ELR (cell line): Measurements from ENCODE around the gene KCNH1.
"Not testable (repeated sequence)": the region's sequence is repeated elsewhere in the genome, so short reads cannot be mapped to it uniquely, and the experiment has no call there.

ENCODE experiments used
- DNase-seq: peaks from one replicate; pipeline ENCODE4 v3.0.0-alpha.2; 2015; ENCODE audit warnings: low read depth

KCNH1 gene

DNA sequence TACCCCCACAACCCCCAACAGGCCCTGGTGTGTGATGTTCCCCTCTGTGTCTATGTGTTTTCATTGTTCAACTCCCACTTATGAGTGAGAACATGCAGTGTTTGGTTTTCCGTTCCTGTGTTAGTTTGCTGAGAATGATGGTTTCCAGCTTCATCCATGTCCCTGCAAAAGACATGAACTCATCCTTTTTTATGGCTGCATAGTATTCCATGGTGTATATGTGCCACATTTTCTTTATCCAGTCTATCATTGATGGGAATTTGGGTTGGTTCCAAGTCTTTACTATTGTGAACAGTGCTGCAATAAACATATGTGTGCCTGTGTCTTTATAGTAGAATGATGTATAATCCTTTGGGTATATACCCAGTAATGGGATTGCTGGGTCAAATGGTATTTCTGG is 122.8 kb downstream of the KCNH1 start:
- DNase-seq, result not testable (repeated sequence)

- DNase-seq, result no peak
Observed at GRCh38 chr1:211009944-211010343, 124.0 kb downstream of the KCNH1 start.

- DNase-seq, result no peak
Observed at GRCh38 chr1:211007830-211008229, 126.1 kb downstream of the KCNH1 start.

GRCh38 chr1:210995931-210996330 is 138.0 kb downstream of the KCNH1 start:
- not testable (repeated sequence) for DNase-seq

- no peak for DNase-seq
Observed at GRCh38 chr1:210992837-210993236, 141.1 kb downstream of the KCNH1 start.

GRCh38 chr1:210989905-210990304 is 144.0 kb downstream of the KCNH1 start:
- DNase-seq, result no peak

DNA sequence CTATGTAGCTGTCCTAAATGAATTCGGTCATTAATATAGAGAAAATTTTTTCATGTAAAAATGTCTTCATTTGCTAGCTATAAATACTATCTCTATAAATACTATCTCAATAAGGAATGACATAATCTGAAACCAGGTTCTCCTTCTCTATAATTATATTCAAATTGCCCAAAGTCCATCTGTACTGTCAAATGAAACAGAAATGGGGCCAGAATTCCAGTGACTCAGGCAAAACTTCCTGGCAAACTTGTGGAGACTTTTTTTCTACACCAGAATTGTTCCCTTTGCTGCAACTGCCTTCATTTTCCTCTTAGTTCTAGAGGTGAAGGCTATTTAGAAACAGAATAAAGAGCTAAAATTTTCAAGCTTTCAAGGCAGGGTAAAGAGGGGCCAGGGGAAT is 152.5 kb downstream of the KCNH1 start:
- DNase-seq, result no peak

DNA sequence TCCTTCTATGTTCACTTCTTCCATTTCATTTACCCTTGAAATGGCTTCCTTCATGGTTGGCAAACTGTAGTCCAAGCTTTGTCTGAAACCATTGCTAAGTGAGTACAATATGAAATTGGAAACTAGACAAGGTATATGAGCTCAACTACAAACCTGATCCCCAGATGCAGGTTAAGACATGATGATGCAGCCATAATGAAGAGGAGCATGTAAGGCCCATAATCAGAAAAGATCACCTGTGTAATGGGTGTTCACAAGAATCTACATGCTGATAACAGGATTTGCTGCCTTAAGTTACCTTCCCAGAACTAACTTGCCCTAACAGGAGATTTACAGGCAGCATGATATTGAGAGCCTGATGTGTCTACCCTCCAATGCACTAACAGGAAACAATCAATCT is 153.9 kb downstream of the KCNH1 start:
- no peak for DNase-seq

DNA sequence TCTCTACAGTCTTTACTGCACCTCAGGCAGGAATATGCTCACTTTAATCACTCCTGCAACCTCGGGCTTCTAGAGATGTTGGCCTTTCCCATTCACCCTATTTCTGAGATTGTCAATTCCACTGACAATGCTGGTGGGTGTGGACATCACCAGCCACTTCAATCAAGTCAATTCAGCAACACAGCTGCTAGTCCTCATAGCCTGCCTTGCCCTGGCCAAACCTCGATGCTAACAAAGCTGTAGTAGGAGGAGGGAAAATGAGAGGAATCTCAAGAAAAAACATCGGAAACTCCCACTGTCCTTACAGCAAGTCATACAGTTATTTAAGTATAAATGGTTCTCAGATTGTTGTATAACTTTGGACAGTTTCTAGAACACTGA is 155.0 kb downstream of the KCNH1 start:
- no peak for DNase-seq

DNA sequence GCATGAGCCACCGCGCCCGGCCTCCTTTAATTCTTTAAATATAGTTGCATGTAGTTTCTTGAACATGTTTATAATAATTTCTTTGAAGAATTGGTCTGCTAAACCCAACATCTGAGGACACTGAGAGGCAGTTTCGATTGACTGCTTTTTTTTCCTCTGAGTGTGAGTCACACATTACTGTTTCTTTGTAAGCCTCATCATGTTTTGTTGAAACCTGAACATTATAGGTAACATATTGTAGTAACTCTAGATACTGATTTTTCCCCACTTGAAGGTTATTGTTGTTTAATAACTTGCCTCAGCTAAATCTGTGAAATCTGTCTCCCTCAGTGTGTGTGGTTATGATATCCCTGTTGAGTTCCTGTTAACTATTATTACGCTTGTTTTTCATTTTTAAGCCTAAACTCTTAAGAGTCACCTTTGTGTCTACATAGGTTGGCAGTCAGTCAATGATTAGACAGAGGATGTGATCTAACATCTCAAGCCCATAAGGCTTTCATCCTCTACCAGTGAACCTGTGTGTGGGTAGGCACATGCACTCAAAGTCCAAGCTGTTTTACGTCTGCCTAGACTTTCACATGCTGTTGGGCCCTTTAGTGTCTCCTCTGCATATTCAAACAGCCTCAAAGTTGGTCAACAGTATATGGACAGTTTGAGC is 155.5 kb downstream of the KCNH1 start:
- no peak for DNase-seq

DNA sequence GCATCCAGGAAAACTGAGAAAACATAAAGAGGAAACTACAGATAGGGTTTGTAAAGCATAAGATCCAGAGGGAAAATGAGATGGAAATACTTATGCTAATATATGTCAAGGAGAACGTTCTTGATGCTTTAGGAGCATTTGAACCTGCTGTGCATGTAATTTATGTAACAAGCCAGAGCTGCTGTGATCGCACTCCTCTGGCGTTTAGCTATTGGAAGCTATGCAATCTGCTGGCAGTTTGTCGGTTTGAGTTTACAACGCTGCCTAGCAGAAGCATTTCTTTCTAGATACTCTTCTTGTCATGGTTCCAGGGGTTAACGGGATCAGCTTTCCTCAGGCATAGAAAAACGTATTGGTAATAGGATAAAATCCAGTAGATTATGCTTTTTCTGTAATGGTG is 182.7 kb downstream of the KCNH1 start:
- no peak for DNase-seq

GRCh38 chr1:210949940-210950546 is 183.9 kb downstream of the KCNH1 start:
- peak; percentile 43 for DNase-seq

DNA sequence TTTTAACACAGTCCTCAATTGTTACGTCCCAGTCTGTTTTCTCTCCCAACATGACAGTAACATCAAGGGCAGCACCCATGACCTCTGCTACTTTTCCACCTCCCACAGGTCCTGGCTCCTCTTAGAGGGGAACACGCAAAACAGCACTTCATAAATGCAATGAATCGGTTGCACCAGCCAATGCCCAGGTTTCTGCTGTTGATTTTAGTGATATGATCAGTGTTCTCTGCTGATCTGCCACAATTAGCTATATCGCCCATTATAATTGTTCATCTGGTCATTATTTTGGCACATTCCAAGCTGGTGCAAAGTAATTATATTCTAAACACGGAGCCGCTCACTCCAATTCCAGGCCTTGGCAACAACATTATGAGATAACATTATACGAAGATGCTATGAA is 184.5 kb downstream of the KCNH1 start:
- DNase-seq, result no peak

- DNase-seq, result no peak
Observed at GRCh38 chr1:210949039-210949438, 184.9 kb downstream of the KCNH1 start.

GRCh38 chr1:210944252-210944651 is 189.7 kb downstream of the KCNH1 start:
- DNase-seq, result no peak

DNA sequence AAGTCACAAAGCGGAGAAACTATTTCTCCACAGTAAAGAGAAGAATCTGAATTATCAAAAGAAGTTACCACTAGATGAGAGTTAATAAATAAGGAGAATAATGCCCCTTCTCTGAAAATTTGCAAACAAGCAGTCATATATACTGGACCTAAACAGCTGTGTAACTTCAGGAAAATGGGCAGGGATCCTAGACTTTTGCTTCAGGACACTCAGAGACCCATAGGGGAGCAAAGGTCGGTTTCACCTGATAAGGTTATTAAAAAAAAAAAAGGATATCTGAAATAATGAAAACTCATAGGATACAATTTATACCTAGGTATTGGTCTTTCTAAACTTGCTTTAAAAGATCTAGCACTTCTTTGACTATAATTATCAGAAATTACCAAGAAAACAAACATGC is 191.4 kb downstream of the KCNH1 start:
- DNase-seq, result no peak

GRCh38 chr1:210940081-210940617 is 193.8 kb downstream of the KCNH1 start:
- DNase-seq, result no peak

- DNase-seq, result no peak
Observed at GRCh38 chr1:210938416-210938925, 195.5 kb downstream of the KCNH1 start.

DNA sequence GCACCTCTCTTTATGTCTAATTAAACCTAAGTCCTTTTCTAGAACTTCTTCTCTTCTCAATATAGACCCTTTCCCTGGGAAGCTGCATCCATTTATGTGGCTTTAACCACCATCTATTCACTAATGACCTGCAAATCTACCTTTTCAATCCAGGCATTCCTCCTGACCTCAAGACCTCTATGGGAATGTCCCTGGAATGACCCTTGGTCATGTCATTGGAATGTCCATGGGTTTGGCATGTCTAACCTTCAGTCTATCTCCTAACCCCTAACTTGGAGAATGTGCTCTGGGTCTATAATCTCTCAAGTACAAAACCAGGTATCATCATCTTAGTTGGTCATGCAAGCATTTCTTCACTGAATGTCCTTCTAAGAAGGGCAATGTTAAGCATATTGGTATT is 196.1 kb downstream of the KCNH1 start:
- DNase-seq, result no peak

DNA sequence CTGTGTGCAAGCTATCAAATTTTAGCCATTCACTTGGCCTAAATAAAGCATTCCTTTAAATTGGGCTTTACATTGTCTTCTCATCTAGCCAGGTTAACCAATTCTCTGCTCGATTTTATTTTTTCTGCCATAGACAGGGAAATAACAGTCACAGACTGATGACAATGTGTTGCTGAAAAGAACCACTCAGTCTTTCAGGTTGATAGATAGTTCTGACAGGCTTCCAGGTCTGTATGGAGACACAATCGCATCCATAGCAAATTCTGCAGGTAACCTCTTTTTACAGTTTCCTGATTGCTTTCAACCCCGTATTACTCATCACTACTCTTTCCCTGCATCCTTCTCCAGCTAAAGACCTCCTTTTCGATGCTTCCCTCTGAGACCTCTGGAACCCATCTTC is 198.0 kb downstream of the KCNH1 start:
- no peak for DNase-seq

DNA sequence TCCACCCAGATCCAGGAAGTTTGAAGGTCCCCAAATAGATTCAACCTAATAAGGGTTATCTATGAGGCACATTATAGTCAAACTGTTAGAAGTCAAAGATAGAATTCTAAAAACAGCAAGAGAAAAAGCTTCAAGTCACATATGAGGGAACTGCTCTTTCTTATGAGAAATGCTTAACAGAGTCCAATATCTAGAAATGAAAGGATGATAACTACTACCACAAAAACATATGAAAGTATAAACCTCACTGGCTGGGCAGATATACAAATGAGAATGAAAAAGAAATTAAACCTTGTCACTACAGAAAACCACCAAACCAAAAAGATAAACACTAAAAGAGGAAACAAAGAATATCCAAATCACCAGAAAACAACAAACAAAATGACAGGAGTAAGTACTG is 201.8 kb downstream of the KCNH1 start:
- DNase-seq, result no peak

- DNase-seq, result no peak
Observed at GRCh38 chr1:210922666-210923065, 211.3 kb downstream of the KCNH1 start.
